ENCODE results near the gene PTPRB.

DNA sequence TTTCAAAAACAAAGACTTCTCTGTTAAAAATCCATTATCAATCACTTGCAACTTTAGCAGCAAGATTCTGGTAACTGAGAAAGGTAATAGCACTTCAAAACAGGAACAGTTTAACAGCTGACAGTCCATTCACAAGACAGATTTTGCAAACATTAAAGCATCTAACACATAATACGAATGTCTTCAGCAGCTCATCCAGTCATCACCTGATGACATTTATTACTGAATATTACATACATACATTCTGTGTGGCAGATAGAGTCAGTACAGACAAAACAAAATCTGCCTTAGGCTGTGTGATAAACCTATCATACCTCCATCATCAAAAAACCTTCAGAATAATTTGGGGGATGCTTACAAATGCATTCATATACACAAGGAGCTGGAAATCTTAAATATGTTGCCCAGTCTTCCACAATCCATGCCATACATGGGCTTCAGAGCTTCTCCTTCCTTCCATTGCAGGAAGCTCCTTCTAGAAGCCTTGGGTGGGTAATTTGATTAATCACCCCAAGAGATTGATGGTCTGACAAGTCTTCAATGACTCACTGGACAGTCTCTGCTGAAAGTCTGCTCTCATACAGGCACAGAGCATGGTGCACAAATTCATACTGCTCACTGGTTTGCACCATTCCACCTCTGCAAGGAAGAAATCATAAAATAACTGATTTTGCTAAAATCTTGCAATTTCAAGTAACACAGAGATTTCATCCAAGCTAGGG lies 1.6 kb upstream of the PTPRB start:
- TF ChIP-seq, protein P1, sequence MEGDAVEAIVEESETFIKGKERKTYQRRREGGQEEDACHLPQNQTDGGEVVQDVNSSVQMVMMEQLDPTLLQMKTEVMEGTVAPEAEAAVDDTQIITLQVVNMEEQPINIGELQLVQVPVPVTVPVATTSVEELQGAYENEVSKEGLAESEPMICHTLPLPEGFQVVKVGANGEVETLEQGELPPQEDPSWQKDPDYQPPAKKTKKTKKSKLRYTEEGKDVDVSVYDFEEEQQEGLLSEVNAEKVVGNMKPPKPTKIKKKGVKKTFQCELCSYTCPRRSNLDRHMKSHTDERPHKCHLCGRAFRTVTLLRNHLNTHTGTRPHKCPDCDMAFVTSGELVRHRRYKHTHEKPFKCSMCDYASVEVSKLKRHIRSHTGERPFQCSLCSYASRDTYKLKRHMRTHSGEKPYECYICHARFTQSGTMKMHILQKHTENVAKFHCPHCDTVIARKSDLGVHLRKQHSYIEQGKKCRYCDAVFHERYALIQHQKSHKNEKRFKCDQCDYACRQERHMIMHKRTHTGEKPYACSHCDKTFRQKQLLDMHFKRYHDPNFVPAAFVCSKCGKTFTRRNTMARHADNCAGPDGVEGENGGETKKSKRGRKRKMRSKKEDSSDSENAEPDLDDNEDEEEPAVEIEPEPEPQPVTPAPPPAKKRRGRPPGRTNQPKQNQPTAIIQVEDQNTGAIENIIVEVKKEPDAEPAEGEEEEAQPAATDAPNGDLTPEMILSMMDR (IDR thresholded peaks at IDR 0.05) = no peak
- TF ChIP-seq POLR2A (IDR thresholded peaks at IDR 0.05) = no peak
- no peak for TF ChIP-seq POLR2AphosphoS5 (IDR thresholded peaks at IDR 0.05)
